ENCODE data around the gene BPIFA2. TPM values are rescaled to one million over a fixed set of nuclear protein-coding genes. Genes with fewer than 3 reads are reported as not detected.
A peak's percentile ranks its signal among the peaks of the same experiment; 100 is the strongest.
"Not testable (repeated sequence)": the region's sequence is repeated elsewhere in the genome, so short reads cannot be mapped to it uniquely, and the experiment has no call there.

The BPIFA2 gene
- not detected for total RNA-seq
- long read RNA-seq, result 0 reads

- H3K27me3 ChIP-seq (ENCODE audit: low read depth), result peaks cover 44% of the 10 kb centered on the region
- H3K27ac ChIP-seq (replicated peaks), result no peak within 1 kb of the TSS
- no peaks in the 10 kb centered on the region for H3K4me1 ChIP-seq
- DNase-seq, result no peak
- H3K36me3 ChIP-seq, result no peaks in the 10 kb centered on the region
- H3K9me3 ChIP-seq (replicated peaks), result peaks cover 39% of the 10 kb centered on the region
- TF ChIP-seq CTCF (IDR thresholded peaks at IDR 0.05; ENCODE audit: borderline replicate concordance), result no peak
- no peak within 1 kb of the TSS for H3K4me3 ChIP-seq
- intact Hi-C loops (cut with micrococcal nuclease), result no loop called here
Observed at GRCh38 chr20:33167859-33168258, at the start of gene BPIFA2. Gene BPIFA2 (plus strand): TSS chr20:33168159. CDS start chr20:33169146, 987 bp downstream.

- intact Hi-C loops (cut with micrococcal nuclease), result no loop called here
- H3K27me3 ChIP-seq (ENCODE audit: low read depth), result peaks cover 10% of the 10 kb centered on the region
Observed at GRCh38 chr20:33119725-33120720, 47.9 kb upstream of the BPIFA2 start.

GRCh38 chr20:33120934-33121333 is 47.0 kb upstream of the BPIFA2 start:
- intact Hi-C loops (cut with micrococcal nuclease), result no loop called here
- Histone ChIP-seq H3K4me3 (no peak overlapping the region), H3K4me1 (peaks cover under 1% of the 10 kb centered on the region), H3K9me3 (replicated peaks) (peaks cover 12% of the 10 kb centered on the region), H3K27ac (replicated peaks) (no peak overlapping the region), H3K36me3 (no peaks in the 10 kb centered on the region), H3K27me3 (ENCODE audit: low read depth) (peaks cover 10% of the 10 kb centered on the region)
- no peak for DNase-seq
- TF ChIP-seq CTCF (IDR thresholded peaks at IDR 0.05; ENCODE audit: borderline replicate concordance), result no peak

More at GRCh38 chr20:33119725-33120720, 47.9 kb upstream of the BPIFA2 start:
- Histone ChIP-seq H3K4me1 (no peaks in the 10 kb centered on the region), H3K9me3 (replicated peaks) (peaks cover 12% of the 10 kb centered on the region), H3K4me3 (no peak overlapping the region), H3K36me3 (no peaks in the 10 kb centered on the region), H3K27ac (replicated peaks) (no peak overlapping the region)
- DNase-seq, result no peak
- TF ChIP-seq CTCF (IDR thresholded peaks at IDR 0.05; ENCODE audit: borderline replicate concordance), result no peak

- H3K27ac ChIP-seq (replicated peaks); H3K4me3 ChIP-seq; H3K36me3 ChIP-seq; H3K4me1 ChIP-seq; intact Hi-C loops (cut with micrococcal nuclease); DNase-seq: not testable (repeated sequence)
- Histone ChIP-seq H3K9me3 (replicated peaks) (peaks cover 12% of the 10 kb centered on the region), H3K27me3 (ENCODE audit: low read depth) (peaks cover 10% of the 10 kb centered on the region)
Observed at GRCh38 chr20:33122297-33122696, 45.7 kb upstream of the BPIFA2 start.

- no peak for TF ChIP-seq CTCF (IDR thresholded peaks at IDR 0.05; ENCODE audit: borderline replicate concordance)
- Histone ChIP-seq H3K27ac (replicated peaks) (no peak overlapping the region), H3K4me3 (no peak overlapping the region), H3K4me1 (peaks cover 4% of the 10 kb centered on the region), H3K27me3 (ENCODE audit: low read depth) (no peaks in the 10 kb centered on the region), H3K9me3 (replicated peaks) (peaks cover 12% of the 10 kb centered on the region), H3K36me3 (no peaks in the 10 kb centered on the region)
- intact Hi-C loops (cut with micrococcal nuclease), result no loop called here
- DNase-seq, result no peak
Observed at GRCh38 chr20:33124261-33124660, 43.7 kb upstream of the BPIFA2 start.

- Histone ChIP-seq H3K27ac (replicated peaks) (no peak overlapping the region), H3K4me1 (peaks cover 4% of the 10 kb centered on the region), H3K27me3 (ENCODE audit: low read depth) (no peaks in the 10 kb centered on the region), H3K4me3 (no peak overlapping the region), H3K9me3 (replicated peaks) (peaks cover 6% of the 10 kb centered on the region), H3K36me3 (no peaks in the 10 kb centered on the region)
- peak; percentile 18 for DNase-seq
- intact Hi-C loops (cut with micrococcal nuclease), result no loop called here
- TF ChIP-seq CTCF (IDR thresholded peaks at IDR 0.05; ENCODE audit: borderline replicate concordance), result no peak
Observed at GRCh38 chr20:33124994-33125393, 43.0 kb upstream of the BPIFA2 start.
